ENCODE data around the gene PSMD9.

Gene PSMD9

GRCh38 chr12:121961195-121961879 lies 72.7 kb downstream of the PSMD9 start:
- no peak for TF ChIP-seq CTCF (IDR thresholded peaks at IDR 0.05; ENCODE audit: borderline replicate concordance, control extremely low read depth, extremely low read depth, insufficient read depth, missing control alignments)
- DNase-seq (ENCODE audit: low spot score) = no peak
- in situ Hi-C loops (cut with MboI; ENCODE audit: low sequenced_read_pairs, unreplicated experiment) = no loop called here

DNA sequence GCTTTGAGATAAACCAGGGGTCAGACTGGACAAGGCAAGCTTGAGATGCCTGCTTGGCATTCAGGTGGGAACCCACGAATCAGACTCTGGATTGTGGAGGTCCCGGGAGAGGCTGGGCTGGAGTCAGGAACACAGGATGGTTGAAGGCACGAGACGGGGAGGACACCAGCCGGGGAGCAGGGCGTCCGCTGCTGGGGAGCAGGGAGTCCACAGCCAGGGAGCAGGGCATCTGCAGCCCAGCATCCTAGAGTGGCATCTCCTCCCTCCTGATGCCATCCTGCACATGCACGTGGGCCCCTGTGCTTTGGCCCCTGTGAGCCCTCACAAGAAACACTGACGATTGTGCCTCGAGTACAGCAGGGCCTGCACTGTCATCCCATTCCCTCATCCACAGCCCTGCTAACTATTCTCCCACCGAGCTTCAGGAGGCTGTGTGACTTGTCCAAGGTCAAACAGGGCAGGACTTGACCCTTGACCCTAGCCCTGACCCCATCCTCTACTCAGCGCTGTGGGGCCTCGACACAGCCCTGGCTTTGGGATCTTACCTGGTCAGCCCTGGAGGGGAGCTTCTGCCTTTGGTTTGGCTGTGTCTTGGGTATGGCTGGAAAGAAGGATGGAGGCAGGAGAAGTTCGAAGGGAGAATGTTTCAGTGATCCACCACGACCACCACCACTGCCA lies 74.9 kb downstream of the PSMD9 start:
- no peak for TF ChIP-seq CTCF (IDR thresholded peaks at IDR 0.05; ENCODE audit: borderline replicate concordance, control extremely low read depth, extremely low read depth, insufficient read depth, missing control alignments)
- in situ Hi-C loops (cut with MboI; ENCODE audit: low sequenced_read_pairs, unreplicated experiment) = no loop called here
- DNase-seq (ENCODE audit: low spot score) = no peak

DNA sequence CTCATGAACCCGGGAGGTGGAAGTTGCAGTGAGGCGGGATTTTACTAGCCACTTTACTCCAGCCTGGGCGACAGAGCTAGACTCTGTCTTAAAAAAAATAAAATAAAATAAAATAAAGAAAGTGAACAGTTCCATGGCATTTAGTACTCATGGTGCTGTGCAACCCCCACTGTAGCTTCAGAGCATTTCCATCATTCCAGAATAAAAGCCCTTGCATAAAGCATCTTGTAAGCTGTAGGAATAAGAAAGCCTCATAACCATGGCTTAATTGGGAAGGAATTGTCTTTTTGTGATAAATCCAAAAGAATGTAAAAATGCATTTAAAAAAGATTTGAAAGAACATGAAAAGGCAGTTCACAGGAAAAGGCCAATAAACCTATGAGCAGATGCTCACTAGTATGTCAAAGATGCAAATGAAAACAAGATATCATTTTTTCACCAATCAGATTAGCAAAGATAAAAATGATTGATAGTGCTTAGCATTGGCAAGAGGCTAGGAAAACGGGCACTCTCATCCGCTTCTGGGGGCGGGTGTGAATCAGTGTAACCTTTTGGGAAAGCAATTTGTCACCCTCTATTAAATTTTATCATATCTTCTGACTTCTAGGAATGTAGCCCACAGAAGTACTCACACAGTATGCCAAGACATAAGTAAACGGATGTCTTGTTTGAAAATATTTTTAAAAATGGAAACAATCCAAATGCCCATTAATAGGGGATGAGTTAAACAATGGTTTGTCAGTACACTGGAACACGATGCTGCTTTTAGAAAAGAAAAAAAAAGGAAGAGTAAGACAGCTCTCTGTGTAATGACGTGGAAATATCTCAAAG lies 76.4 kb downstream of the PSMD9 start:
- no peak for DNase-seq (ENCODE audit: low spot score)
- in situ Hi-C loops (cut with MboI; ENCODE audit: low sequenced_read_pairs, unreplicated experiment) = no loop called here
- TF ChIP-seq CTCF (IDR thresholded peaks at IDR 0.05; ENCODE audit: borderline replicate concordance, control extremely low read depth, extremely low read depth, insufficient read depth, missing control alignments) = no peak

- DNase-seq (ENCODE audit: low spot score) = no peak
- in situ Hi-C loops (cut with MboI; ENCODE audit: low sequenced_read_pairs, unreplicated experiment) = no loop called here
- no peak for TF ChIP-seq CTCF (IDR thresholded peaks at IDR 0.05; ENCODE audit: borderline replicate concordance, control extremely low read depth, extremely low read depth, insufficient read depth, missing control alignments)
Measured at GRCh38 chr12:121966959-121967358, 78.4 kb downstream of the PSMD9 start.
